ENCODE measurements around the gene RNF123. TPM values are rescaled to one million over a fixed set of nuclear protein-coding genes. Genes with fewer than 3 reads are reported as not detected.

RNF123 gene
- total RNA-seq, 1 experiment from 2014 or later = 23.1 TPM

- in situ Hi-C loops (cut with HindIII; ENCODE audit: low pct_unique_long_range_greater_than_20kb, low sequenced_read_pairs) = no loop called here
- BruUV-seq (replicated peaks) = no TSS peak
Observed at GRCh38 chr3:49649576-49649975, 39.8 kb upstream of the RNF123 start.

GRCh38 chr3:49650177-49650576 lies 39.2 kb upstream of the RNF123 start:
- Histone ChIP-seq H3K27ac (ENCODE audit: low read length) (no peak overlapping the region), H3K4me1 (ENCODE audit: control insufficient read depth, insufficient read depth, low read length) (no peaks in the 10 kb centered on the region), H3K27me3 (ENCODE audit: control insufficient read depth, insufficient read depth, low read length) (no peaks in the 10 kb centered on the region), H3K4me3 (ENCODE audit: low read depth in 2 of 2, low read length in 2 of 2) (no peak overlapping the region), H3K36me3 (ENCODE audit: control insufficient read depth, insufficient read depth, low read length) (no peaks in the 10 kb centered on the region), H3K9me3 (ENCODE audit: control insufficient read depth, insufficient read depth, low read depth, low read length) (no peaks in the 10 kb centered on the region)
- TF ChIP-seq, protein P1, sequence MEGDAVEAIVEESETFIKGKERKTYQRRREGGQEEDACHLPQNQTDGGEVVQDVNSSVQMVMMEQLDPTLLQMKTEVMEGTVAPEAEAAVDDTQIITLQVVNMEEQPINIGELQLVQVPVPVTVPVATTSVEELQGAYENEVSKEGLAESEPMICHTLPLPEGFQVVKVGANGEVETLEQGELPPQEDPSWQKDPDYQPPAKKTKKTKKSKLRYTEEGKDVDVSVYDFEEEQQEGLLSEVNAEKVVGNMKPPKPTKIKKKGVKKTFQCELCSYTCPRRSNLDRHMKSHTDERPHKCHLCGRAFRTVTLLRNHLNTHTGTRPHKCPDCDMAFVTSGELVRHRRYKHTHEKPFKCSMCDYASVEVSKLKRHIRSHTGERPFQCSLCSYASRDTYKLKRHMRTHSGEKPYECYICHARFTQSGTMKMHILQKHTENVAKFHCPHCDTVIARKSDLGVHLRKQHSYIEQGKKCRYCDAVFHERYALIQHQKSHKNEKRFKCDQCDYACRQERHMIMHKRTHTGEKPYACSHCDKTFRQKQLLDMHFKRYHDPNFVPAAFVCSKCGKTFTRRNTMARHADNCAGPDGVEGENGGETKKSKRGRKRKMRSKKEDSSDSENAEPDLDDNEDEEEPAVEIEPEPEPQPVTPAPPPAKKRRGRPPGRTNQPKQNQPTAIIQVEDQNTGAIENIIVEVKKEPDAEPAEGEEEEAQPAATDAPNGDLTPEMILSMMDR (IDR thresholded peaks at IDR 0.05) = no peak
- TF ChIP-seq TCF7L2 (IDR thresholded peaks at IDR 0.05; ENCODE audit: low read depth, low read length) (no peak), POLR2AphosphoS5 (IDR thresholded peaks at IDR 0.05; ENCODE audit: low read depth, low read length) (no peak), SIN3A (IDR thresholded peaks at IDR 0.05; ENCODE audit: borderline replicate concordance, insufficient read depth, low read depth, low read length) (no peak)
- TF ChIP-seq, protein P2, sequence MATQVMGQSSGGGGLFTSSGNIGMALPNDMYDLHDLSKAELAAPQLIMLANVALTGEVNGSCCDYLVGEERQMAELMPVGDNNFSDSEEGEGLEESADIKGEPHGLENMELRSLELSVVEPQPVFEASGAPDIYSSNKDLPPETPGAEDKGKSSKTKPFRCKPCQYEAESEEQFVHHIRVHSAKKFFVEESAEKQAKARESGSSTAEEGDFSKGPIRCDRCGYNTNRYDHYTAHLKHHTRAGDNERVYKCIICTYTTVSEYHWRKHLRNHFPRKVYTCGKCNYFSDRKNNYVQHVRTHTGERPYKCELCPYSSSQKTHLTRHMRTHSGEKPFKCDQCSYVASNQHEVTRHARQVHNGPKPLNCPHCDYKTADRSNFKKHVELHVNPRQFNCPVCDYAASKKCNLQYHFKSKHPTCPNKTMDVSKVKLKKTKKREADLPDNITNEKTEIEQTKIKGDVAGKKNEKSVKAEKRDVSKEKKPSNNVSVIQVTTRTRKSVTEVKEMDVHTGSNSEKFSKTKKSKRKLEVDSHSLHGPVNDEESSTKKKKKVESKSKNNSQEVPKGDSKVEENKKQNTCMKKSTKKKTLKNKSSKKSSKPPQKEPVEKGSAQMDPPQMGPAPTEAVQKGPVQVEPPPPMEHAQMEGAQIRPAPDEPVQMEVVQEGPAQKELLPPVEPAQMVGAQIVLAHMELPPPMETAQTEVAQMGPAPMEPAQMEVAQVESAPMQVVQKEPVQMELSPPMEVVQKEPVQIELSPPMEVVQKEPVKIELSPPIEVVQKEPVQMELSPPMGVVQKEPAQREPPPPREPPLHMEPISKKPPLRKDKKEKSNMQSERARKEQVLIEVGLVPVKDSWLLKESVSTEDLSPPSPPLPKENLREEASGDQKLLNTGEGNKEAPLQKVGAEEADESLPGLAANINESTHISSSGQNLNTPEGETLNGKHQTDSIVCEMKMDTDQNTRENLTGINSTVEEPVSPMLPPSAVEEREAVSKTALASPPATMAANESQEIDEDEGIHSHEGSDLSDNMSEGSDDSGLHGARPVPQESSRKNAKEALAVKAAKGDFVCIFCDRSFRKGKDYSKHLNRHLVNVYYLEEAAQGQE (IDR thresholded peaks at IDR 0.05; ENCODE audit: insufficient read depth in 1 of 2, low read depth in 2 of 2, low read length in 1 of 2) = no peak
- BruUV-seq (replicated peaks) = no TSS peak
- intact Hi-C loops (cut with micrococcal nuclease; ENCODE audit: unreplicated experiment) = no loop called here
- in situ Hi-C loops (cut with HindIII; ENCODE audit: low pct_unique_long_range_greater_than_20kb, low sequenced_read_pairs) = no loop called here
- DNase-seq (ENCODE audit: low read depth, low spot score) = no peak
- ChIA-PET POLR2A (no interaction called here), CTCF (no interaction called here)
- no peak for ATAC-seq

More at GRCh38 chr3:49649576-49649975, 39.8 kb upstream of the RNF123 start:
- ATAC-seq = no peak
- H3K4me3 ChIP-seq (ENCODE audit: low read depth in 2 of 2, low read length in 2 of 2) = no peak overlapping the region
- TF ChIP-seq, protein P1 (IDR thresholded peaks at IDR 0.05) = no peak
- TF ChIP-seq TCF7L2 (IDR thresholded peaks at IDR 0.05; ENCODE audit: low read depth, low read length) = no peak
- TF ChIP-seq SIN3A (IDR thresholded peaks at IDR 0.05; ENCODE audit: borderline replicate concordance, insufficient read depth, low read depth, low read length) = no peak
- TF ChIP-seq, protein P2 (IDR thresholded peaks at IDR 0.05; ENCODE audit: insufficient read depth in 1 of 2, low read depth in 2 of 2, low read length in 1 of 2) = no peak
- no peak for TF ChIP-seq POLR2AphosphoS5 (IDR thresholded peaks at IDR 0.05; ENCODE audit: low read depth, low read length)
- H3K4me1 ChIP-seq (ENCODE audit: control insufficient read depth, insufficient read depth, low read length) = no peaks in the 10 kb centered on the region
- ChIA-PET POLR2A (no interaction called here), CTCF (no interaction called here)
- H3K9me3 ChIP-seq (ENCODE audit: control insufficient read depth, insufficient read depth, low read depth, low read length) = no peaks in the 10 kb centered on the region
- no peaks in the 10 kb centered on the region for H3K36me3 ChIP-seq (ENCODE audit: control insufficient read depth, insufficient read depth, low read length)
- intact Hi-C loops (cut with micrococcal nuclease; ENCODE audit: unreplicated experiment) = no loop called here
- H3K27me3 ChIP-seq (ENCODE audit: control insufficient read depth, insufficient read depth, low read length) = no peaks in the 10 kb centered on the region
- no peak for DNase-seq (ENCODE audit: low read depth, low spot score)
- no peak overlapping the region for H3K27ac ChIP-seq (ENCODE audit: low read length)

All from Panc1 (cell line).